Endothelial cell of umbilical vein (primary cell): Measurements from ENCODE around the gene TMPRSS12. TPM values are rescaled to one million over a fixed set of nuclear protein-coding genes. Genes with fewer than 3 reads are reported as not detected.

Source experiments
- BruUV-seq: library from RNA; stranded (reverse); fragments of 400-500 nt; replicated peaks from 2 replicates; lab custom pipeline; 2021; lab: Mats Ljungman, UMichigan
- CTCF ChIA-PET: fragments of 300-600, 350-600 bp; sonication (Branson Sonifier 250); formaldehyde crosslinking; loops from one replicate; lab custom pipeline; 2021; ENCODE audit warnings: antibody characterized with exemption, inconsistent platforms; lab: Charles Lee
- POLR2A ChIA-PET: fragments of 300-600, 350-600 bp; sonication (Branson Sonifier 250); formaldehyde crosslinking; loops from one replicate; lab custom pipeline; 2021; ENCODE audit warnings: antibody characterized with exemption, inconsistent platforms; lab: Charles Lee
- DNase-seq: peaks from one replicate; pipeline ENCODE4 v3.0.0-alpha.2; 2011; ENCODE audit warnings: low read depth, low spot score
- FAIRE-seq: peaks from 2 replicates; lab custom pipeline; 2011; peaks lifted over from hg19 to GRCh38; lab: Jason Lieb, UNC
- H2AFZ ChIP-seq: 2 replicates; pipeline ENCODE4 v1.6.0; 2012; ENCODE audit warnings: low read depth, low read length, control low read depth, inconsistent platforms
- H3K27ac ChIP-seq: 2 replicates; pipeline ENCODE4 v1.5.1; 2011; ENCODE audit warnings: low read depth, mild to moderate bottlenecking, control low read depth, low read length, moderate library complexity; ENCODE audit not compliant: insufficient read depth
- H3K27me3 ChIP-seq, 2 experiments: 2 replicates each; pipeline versions ENCODE4 v1.6.0 to v1.6.1; 2011; ENCODE audit warnings: low read length in 2 of 2, mixed read lengths in 1 of 2; ENCODE audit not compliant: control insufficient read depth in 2 of 2, insufficient read depth in 2 of 2
- H3K36me3 ChIP-seq, 2 experiments: 2 replicates in 1 of 2; 3 replicates in 1 of 2; pipeline ENCODE4 v1.5.1; 2011; ENCODE audit warnings: low read length in 2 of 2, mild to moderate bottlenecking in 1 of 2, moderate library complexity in 1 of 2; ENCODE audit not compliant: control insufficient read depth in 2 of 2, insufficient read depth in 2 of 2; ENCODE audit errors: extremely low read depth in 1 of 2
- H3K4me1 ChIP-seq: 3 replicates; pipeline ENCODE4 v1.5.1; 2011; ENCODE audit warnings: mild to moderate bottlenecking, low read length; ENCODE audit not compliant: control insufficient read depth, insufficient read depth; ENCODE audit errors: extremely low read depth
- H3K4me2 ChIP-seq: 2 replicates; pipeline ENCODE4 v1.6.1; 2011; ENCODE audit warnings: low read length, control low read depth, mixed read lengths; ENCODE audit not compliant: insufficient read depth
- H3K4me3 ChIP-seq, 3 experiments: fragments of 200-600 bp in 1 of 3; sonication (generic), shearing (Covaris generic) in 1 of 3; replicated peaks in 1 of 3; 2 replicates each; pipeline ENCODE4 v1.5.1; 2011 to 2016; ENCODE audit warnings: control low read depth in 3 of 3, low read length in 3 of 3, mild to moderate bottlenecking in 2 of 3, inconsistent platforms in 1 of 3, low read depth in 1 of 3, moderate library complexity in 1 of 3; ENCODE audit not compliant: insufficient read depth in 1 of 3
- H3K79me2 ChIP-seq: 2 replicates; pipeline ENCODE4 v1.6.0; 2012; ENCODE audit warnings: low read length, inconsistent platforms; ENCODE audit not compliant: control insufficient read depth, insufficient read depth
- H3K9ac ChIP-seq: replicated peaks from 2 replicates; pipeline ENCODE3; 2011; ENCODE audit warnings: low read length, control low read depth; ENCODE audit not compliant: insufficient read depth; ENCODE audit errors: extremely low read depth
- H3K9me1 ChIP-seq: replicated peaks from 3 replicates; pipeline ENCODE4 v1.6.0; 2011; ENCODE audit warnings: mild to moderate bottlenecking, low read length; ENCODE audit not compliant: control insufficient read depth, insufficient read depth; ENCODE audit errors: extremely low read depth
- H3K9me3 ChIP-seq: replicated peaks from 2 replicates; pipeline ENCODE4 v1.5.1; 2012; ENCODE audit warnings: low read length, inconsistent platforms; ENCODE audit not compliant: control insufficient read depth, insufficient read depth
- H4K20me1 ChIP-seq: replicated peaks from 2 replicates; pipeline ENCODE3; 2011; ENCODE audit warnings: mild to moderate bottlenecking, low read length; ENCODE audit not compliant: control insufficient read depth, insufficient read depth; ENCODE audit errors: extremely low read depth
- CTCF ChIP-seq, 2 donors: IDR thresholded peaks; 1 replicate in 1 of 2; 2 replicates in 1 of 2; pipeline ENCODE4 v1.5.1; 2011; ENCODE audit warnings: low read length in 2 of 2, mild to moderate bottlenecking in 2 of 2, moderate library complexity in 2 of 2, control low read depth in 1 of 2, inconsistent platforms in 1 of 2, low read depth in 1 of 2; ENCODE audit not compliant: insufficient read depth in 1 of 2; ENCODE audit errors: extremely low read depth in 1 of 2
- EZH2 ChIP-seq: IDR thresholded peaks from 2 replicates; pipeline ENCODE4 v1.6.1; 2012; ENCODE audit warnings: borderline replicate concordance, low read depth, mild to moderate bottlenecking, moderate library complexity, low read length, inconsistent platforms; ENCODE audit not compliant: severe bottlenecking
- FOS ChIP-seq: IDR thresholded peaks from 2 replicates; pipeline ENCODE4 v1.6.1; 2011; ENCODE audit warnings: mild to moderate bottlenecking, low read length, moderate library complexity, borderline replicate concordance; ENCODE audit not compliant: insufficient read depth
- GATA2 ChIP-seq: IDR thresholded peaks from 2 replicates; pipeline ENCODE4 v1.7.0; 2011; ENCODE audit warnings: low read depth, mild to moderate bottlenecking, moderate library complexity, mixed read lengths, low read length; ENCODE audit not compliant: insufficient read length, insufficient read depth
- MYC ChIP-seq: IDR thresholded peaks from one replicate; pipeline ENCODE4 v1.6.1; 2011; ENCODE audit warnings: mild to moderate bottlenecking, low read depth, low read length
- POLR2A ChIP-seq: IDR thresholded peaks from 2 replicates; pipeline ENCODE4 v1.6.1; 2012; ENCODE audit warnings: low read depth, mild to moderate bottlenecking, control low read depth, low read length
- POLR2AphosphoS5 ChIP-seq: IDR thresholded peaks from 2 replicates; pipeline ENCODE4 v1.6.1; 2012; ENCODE audit warnings: low read depth, mild to moderate bottlenecking, control low read depth, low read length, moderate library complexity; ENCODE audit not compliant: insufficient read depth
- dilution Hi-C: fragments of 300-500 bp; cut with MboI; formaldehyde crosslinking; loops from one replicate; pipeline ENCODE4 v1.15.0; 2019; ENCODE audit warnings: low sequenced_read_pairs; ENCODE audit not compliant: extremely low pct_ligation_motif_present
- intact Hi-C: fragments of 100-400 bp; cut with micrococcal nuclease; formaldehyde crosslinking; loops from one replicate; pipeline ENCODE4 v1.10.0; 2022
- polyA plus RNA-seq, 4 experiments: library from polyadenylated mRNA; depleted of rRNA in 3 of 4; stranded (reverse) in 3 of 4; unstranded in 1 of 4; fragments of >200 nt; gene quantifications; 2 replicates each; pipeline versions ENCODE4 v1.2.1 to v1.2.3, GENCODE V29; 2011 to 2012; ENCODE audit warnings: missing spikeins in 1 of 4
- total RNA-seq: library from RNA; stranded (reverse); gene quantifications from 2 replicates; pipeline ENCODE4 v1.2.3, GENCODE V29; 2021
- TF ChIP-seq, protein P1 (sequence below): IDR thresholded peaks from 2 replicates; pipeline ENCODE4 v1.6.1; 2011; ENCODE audit not compliant: insufficient read depth, insufficient read length

Gene TMPRSS12
- total and polyA plus RNA-seq, 2 donors (not counting 3 experiments of a cell fraction or from before 2014, with no cell fraction given): not detected

DNA sequence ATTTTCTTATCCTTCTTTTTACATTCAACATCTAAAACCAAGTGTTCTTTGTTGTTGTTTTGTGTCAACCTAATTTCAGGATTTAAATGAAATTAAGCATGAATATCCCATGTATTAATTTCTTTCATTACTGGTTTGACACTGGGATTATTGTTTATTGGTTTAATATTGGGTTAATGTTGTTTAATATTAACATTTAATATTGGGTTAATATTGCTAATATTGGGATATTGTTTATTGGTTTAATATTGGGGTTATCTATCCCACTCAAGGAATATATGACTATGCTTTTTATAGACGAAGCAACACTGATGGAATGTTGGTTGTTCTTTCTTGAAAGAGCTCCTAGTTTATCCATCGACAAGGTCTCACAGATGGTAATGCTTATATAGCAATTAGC is 45.9 kb downstream of the TMPRSS12 start:
- POLR2A ChIA-PET: no interaction called here
- Histone ChIP-seq H3K27ac (no peak overlapping the region), H3K27me3 (no peaks in the 10 kb centered on the region), H3K4me3 (no peak overlapping the region), H3K9me1 (no peaks in the 10 kb centered on the region), H2AFZ (no peak overlapping the region), H3K79me2 (no peaks in the 10 kb centered on the region), H3K4me2 (no peak overlapping the region), H4K20me1 (no peaks in the 10 kb centered on the region), H3K4me1 (no peaks in the 10 kb centered on the region), H3K9ac (no peak overlapping the region), H3K36me3 (no peaks in the 10 kb centered on the region), H3K9me3 (no peaks in the 10 kb centered on the region)
- TF ChIP-seq MYC (no peak), CTCF (IDR thresholded peaks at IDR 0.05; ENCODE audit: extremely low read depth in 1 of 2, insufficient read depth in 1 of 2, low read depth in 1 of 2, low read length in 2 of 2) (no peak), POLR2AphosphoS5 (no peak), GATA2 (no peak), EZH2 (no peak), FOS (no peak), POLR2A (no peak)
- TF ChIP-seq, protein P1, sequence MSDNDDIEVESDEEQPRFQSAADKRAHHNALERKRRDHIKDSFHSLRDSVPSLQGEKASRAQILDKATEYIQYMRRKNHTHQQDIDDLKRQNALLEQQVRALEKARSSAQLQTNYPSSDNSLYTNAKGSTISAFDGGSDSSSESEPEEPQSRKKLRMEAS: no peak
- CTCF ChIA-PET: interaction anchor here (1.1 to 2.0 kb wide), 3 partner anchors 8 to 26 kb away, joined by 3 to 10 read pairs (median 4); no protein-coding TSS in a partner anchor
- intact Hi-C loops: no loop called here
- no TSS peak for BruUV-seq
- DNase-seq (no peak), FAIRE-seq (no peak)
- dilution Hi-C loops: no loop called here
